Peyer's patch (tissue), 4 donors: ENCODE results near the gene TM2D1.

Source experiments
- POLR2A ChIP-seq, 2 donors: fragments of 450-650 bp; IDR thresholded peaks; one replicate each; pipeline ENCODE4 v1.5.1; 2017; ENCODE audit warnings: antibody characterized with exemption in 2 of 2, mild to moderate bottlenecking in 2 of 2, moderate library complexity in 2 of 2
- TF ChIP-seq, protein P1 (sequence below), 6 experiments: fragments of 450-650 bp in 4 of 6; fragments of 200-600 bp in 2 of 6; sonication (generic) in 1 of 6; IDR thresholded peaks; one replicate each; pipeline ENCODE4 v1.5.1; 2017 to 2019; ENCODE audit warnings: antibody characterized with exemption in 6 of 6, mild to moderate bottlenecking in 3 of 6, moderate library complexity in 1 of 6

DNA sequence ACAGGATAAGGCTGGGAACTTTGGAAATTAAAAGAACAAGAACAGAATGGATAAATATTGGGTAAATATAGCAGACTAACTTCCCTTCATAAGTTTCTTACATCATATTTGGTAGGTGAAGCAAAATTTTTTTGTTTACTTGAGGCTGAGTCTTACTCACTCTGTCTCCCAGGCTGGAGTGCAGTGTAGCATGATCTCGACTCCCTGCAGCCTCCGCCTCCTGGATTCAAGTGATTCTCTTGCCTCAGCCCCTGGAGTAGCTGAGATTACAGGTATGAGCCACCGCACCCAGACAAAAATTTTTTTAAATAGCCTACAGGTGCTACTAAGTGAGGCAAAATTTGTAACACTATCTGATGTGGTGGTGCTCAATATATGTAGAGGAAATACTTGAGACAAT, 50.7 kb downstream of the TM2D1 start:
- TF ChIP-seq, protein P1, sequence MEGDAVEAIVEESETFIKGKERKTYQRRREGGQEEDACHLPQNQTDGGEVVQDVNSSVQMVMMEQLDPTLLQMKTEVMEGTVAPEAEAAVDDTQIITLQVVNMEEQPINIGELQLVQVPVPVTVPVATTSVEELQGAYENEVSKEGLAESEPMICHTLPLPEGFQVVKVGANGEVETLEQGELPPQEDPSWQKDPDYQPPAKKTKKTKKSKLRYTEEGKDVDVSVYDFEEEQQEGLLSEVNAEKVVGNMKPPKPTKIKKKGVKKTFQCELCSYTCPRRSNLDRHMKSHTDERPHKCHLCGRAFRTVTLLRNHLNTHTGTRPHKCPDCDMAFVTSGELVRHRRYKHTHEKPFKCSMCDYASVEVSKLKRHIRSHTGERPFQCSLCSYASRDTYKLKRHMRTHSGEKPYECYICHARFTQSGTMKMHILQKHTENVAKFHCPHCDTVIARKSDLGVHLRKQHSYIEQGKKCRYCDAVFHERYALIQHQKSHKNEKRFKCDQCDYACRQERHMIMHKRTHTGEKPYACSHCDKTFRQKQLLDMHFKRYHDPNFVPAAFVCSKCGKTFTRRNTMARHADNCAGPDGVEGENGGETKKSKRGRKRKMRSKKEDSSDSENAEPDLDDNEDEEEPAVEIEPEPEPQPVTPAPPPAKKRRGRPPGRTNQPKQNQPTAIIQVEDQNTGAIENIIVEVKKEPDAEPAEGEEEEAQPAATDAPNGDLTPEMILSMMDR (IDR thresholded peaks at IDR 0.05), result no peak
- no peak for TF ChIP-seq POLR2A (IDR thresholded peaks at IDR 0.05)
